Keratinocyte (primary cell): Measurements from ENCODE around the gene UBA3. TPM values are rescaled to one million over a fixed set of nuclear protein-coding genes. Genes with fewer than 3 reads are reported as not detected.
A peak's percentile ranks its signal among the peaks of the same experiment; 100 is the strongest.

ENCODE experiments used
- DNase-seq: peaks from one replicate; pipeline ENCODE4 v3.0.0-alpha.2; 2011; ENCODE audit warnings: low read depth, missing footprints, low spot score
- FAIRE-seq: peaks from 2 replicates; lab custom pipeline; 2011; peaks lifted over from hg19 to GRCh38; lab: Jason Lieb, UNC
- H2AFZ ChIP-seq: 2 replicates; pipeline ENCODE4 v1.6.0; 2012; ENCODE audit warnings: low read length, control low read depth, inconsistent platforms; ENCODE audit not compliant: control insufficient read depth
- H3K27ac ChIP-seq: 2 replicates; pipeline ENCODE4 v1.5.1; 2011; ENCODE audit warnings: low read length; ENCODE audit not compliant: control insufficient read depth, insufficient read depth
- H3K27me3 ChIP-seq: 3 replicates; pipeline ENCODE4 v1.6.0; 2011; ENCODE audit warnings: low read length; ENCODE audit not compliant: control insufficient read depth, insufficient read depth; ENCODE audit errors: extremely low read depth
- H3K36me3 ChIP-seq, 2 experiments: 2 replicates in 1 of 2; 3 replicates in 1 of 2; pipeline ENCODE4 v1.5.1; 2011; ENCODE audit warnings: low read length in 2 of 2, mild to moderate bottlenecking in 1 of 2; ENCODE audit not compliant: control insufficient read depth in 2 of 2, insufficient read depth in 2 of 2; ENCODE audit errors: extremely low read depth in 1 of 2
- H3K4me1 ChIP-seq: 3 replicates; pipeline ENCODE4 v1.5.1; 2011; ENCODE audit warnings: low read length; ENCODE audit not compliant: control insufficient read depth, insufficient read depth; ENCODE audit errors: extremely low read depth
- H3K4me2 ChIP-seq: 3 replicates; pipeline ENCODE4 v1.6.0; 2011; ENCODE audit warnings: low read depth, low read length; ENCODE audit not compliant: control insufficient read depth, insufficient read depth; ENCODE audit errors: extremely low read depth
- H3K4me3 ChIP-seq, 3 experiments: fragments of 200-600 bp in 1 of 3; sonication (generic) in 1 of 3; 2 replicates in 2 of 3; 3 replicates in 1 of 3; pipeline ENCODE4 v1.5.1; 2011 to 2016; ENCODE audit warnings: low read length in 3 of 3, mild to moderate bottlenecking in 3 of 3, control low read depth in 2 of 3, inconsistent platforms in 1 of 3, low read depth in 1 of 3, mixed read lengths in 1 of 3, mixed run types in 1 of 3, moderate library complexity in 1 of 3; ENCODE audit not compliant: control insufficient read depth in 2 of 3, insufficient read depth in 2 of 3; ENCODE audit errors: extremely low read depth in 1 of 3
- H3K79me2 ChIP-seq: 2 replicates; pipeline ENCODE4 v1.6.0; 2012; ENCODE audit warnings: low read length; ENCODE audit not compliant: control insufficient read depth, insufficient read depth
- H3K9ac ChIP-seq: 3 replicates; pipeline ENCODE4 v1.6.0; 2011; ENCODE audit warnings: low read length; ENCODE audit not compliant: control insufficient read depth, insufficient read depth; ENCODE audit errors: extremely low read depth
- H3K9me1 ChIP-seq: 3 replicates; pipeline ENCODE4 v1.6.0; 2011; ENCODE audit warnings: low read length; ENCODE audit not compliant: control insufficient read depth, insufficient read depth; ENCODE audit errors: extremely low read depth
- H3K9me3 ChIP-seq: 2 replicates; pipeline ENCODE4 v1.5.1; 2012; ENCODE audit warnings: low read depth, low read length; ENCODE audit not compliant: control insufficient read depth
- H4K20me1 ChIP-seq: 3 replicates; pipeline ENCODE4 v1.6.0; 2011; ENCODE audit warnings: low read length; ENCODE audit not compliant: control insufficient read depth, insufficient read depth; ENCODE audit errors: extremely low read depth
- CTCF ChIP-seq, 3 experiments: IDR thresholded peaks in 1 of 3; conservative IDR thresholded peaks in 1 of 3; optimal IDR thresholded peaks in 1 of 3; 2 replicates in 2 of 3; 3 replicates in 1 of 3; pipeline versions ENCODE3 to v1.5.1; 2011; ENCODE audit warnings: low read length in 3 of 3, mild to moderate bottlenecking in 3 of 3, moderate library complexity in 2 of 3, control low read depth in 1 of 3, inconsistent platforms in 1 of 3; ENCODE audit not compliant: insufficient read depth in 2 of 3; ENCODE audit errors: extremely low read depth in 1 of 3
- EZH2 ChIP-seq: IDR thresholded peaks from one replicate; pipeline ENCODE4 v1.6.1; 2012; ENCODE audit warnings: inconsistent platforms, mild to moderate bottlenecking, low read length, moderate library complexity
- dilution Hi-C: fragments of 300-500 bp; cut with MboI; formaldehyde crosslinking; loops from one replicate; pipeline ENCODE4 v1.7.0; 2020; ENCODE audit warnings: low sequenced_read_pairs; ENCODE audit not compliant: extremely low pct_ligation_motif_present
- polyA plus RNA-seq, 5 experiments: library from polyadenylated mRNA; depleted of rRNA in 3 of 5; stranded (reverse) in 3 of 5; stranded (forward) in 1 of 5; unstranded in 1 of 5; fragments of >200 nt; gene quantifications; 1 replicate in 1 of 5; 2 replicates in 3 of 5; 3 replicates in 1 of 5; pipeline versions ENCODE4 v1.2.1 to v1.2.3, GENCODE V29; 2011 to 2012; ENCODE audit warnings: missing spikeins in 2 of 5, low read depth in 1 of 5, low replicate concordance in 1 of 5
- small RNA-seq, 3 experiments: library from RNA; depleted of rRNA; stranded (forward); fragments of <200 nt; gene quantifications; one replicate each; pipeline ENCODE3, GENCODE V24; 2012; ENCODE audit warnings: low read depth in 3 of 3, low replicate concordance in 1 of 3; ENCODE audit not compliant: insufficient read length in 3 of 3

UBA3 gene
- polyA plus RNA-seq, 1 donor (not counting 4 experiments of a cell fraction or from before 2014, with no cell fraction given), result 125 TPM

GRCh38 chr3:69005071-69005790, 74.9 kb downstream of the UBA3 start:
- Histone ChIP-seq H3K4me2 (peak overlapping the region; percentile 44), H3K9ac (no peak overlapping the region), H3K4me3 (no peak overlapping the region), H3K4me1 (peaks cover 26% of the 10 kb centered on the region), H3K27ac (peak overlapping the region; percentile 62), H3K9me3 (no peaks in the 10 kb centered on the region), H3K27me3 (no peaks in the 10 kb centered on the region), H3K9me1 (no peaks in the 10 kb centered on the region), H3K36me3 (peaks cover 12 to 24% of the 10 kb centered on the region in 2 experiments), H3K79me2 (peaks cover 2% of the 10 kb centered on the region), H2AFZ (no peak overlapping the region), H4K20me1 (no peaks in the 10 kb centered on the region)
- TF ChIP-seq EZH2 (no peak), CTCF (optimal IDR thresholded peaks at IDR 0.05 in 1 of 3, IDR thresholded peaks at IDR 0.05 in 1 of 3, conservative IDR thresholded peaks at IDR 0.05 in 1 of 3; ENCODE audit: extremely low read depth in 1 of 3, insufficient read depth in 2 of 3, low read length in 3 of 3) (no peak)
- dilution Hi-C loops, result no loop called here
- DNase-seq (no peak), FAIRE-seq (peak; percentile 48)

Small RNA genes lying within 50 kb of the gene (small RNA-seq; reads per million reads assigned to genes)
- gene MIR3136, result 0 to 3.0 (median 0.75) reads per million in 3 experiments

Other genes with a start within 250 kb of the UBA3 start
- not detected in 3 replicates for gene TAFA4, start 147.8 kb downstream of the UBA3 start, polyA plus RNA-seq
- 23.4 to 39.0 TPM (median 35.5 TPM) in 3 replicates for gene EOGT, start 66.7 kb downstream of the UBA3 start, polyA plus RNA-seq
- 8.5 to 13.7 TPM (median 9.6 TPM) in 3 replicates for gene TMF1, start 28.0 kb downstream of the UBA3 start, polyA plus RNA-seq
- gene ARL6IP5, start 4.6 kb upstream of the UBA3 start, polyA plus RNA-seq, result 87.2 to 113 TPM (median 112 TPM) in 3 replicates
- not detected in 3 replicates for gene LMOD3, start 42.2 kb upstream of the UBA3 start, polyA plus RNA-seq